Measurements from ENCODE around the gene CEP68. TPM values are rescaled to one million over a fixed set of nuclear protein-coding genes. Genes with fewer than 3 reads are reported as not detected.

CEP68 gene
- polyA plus RNA-seq, 1 donor from 2014 or later, result 12.1 TPM

DNA sequence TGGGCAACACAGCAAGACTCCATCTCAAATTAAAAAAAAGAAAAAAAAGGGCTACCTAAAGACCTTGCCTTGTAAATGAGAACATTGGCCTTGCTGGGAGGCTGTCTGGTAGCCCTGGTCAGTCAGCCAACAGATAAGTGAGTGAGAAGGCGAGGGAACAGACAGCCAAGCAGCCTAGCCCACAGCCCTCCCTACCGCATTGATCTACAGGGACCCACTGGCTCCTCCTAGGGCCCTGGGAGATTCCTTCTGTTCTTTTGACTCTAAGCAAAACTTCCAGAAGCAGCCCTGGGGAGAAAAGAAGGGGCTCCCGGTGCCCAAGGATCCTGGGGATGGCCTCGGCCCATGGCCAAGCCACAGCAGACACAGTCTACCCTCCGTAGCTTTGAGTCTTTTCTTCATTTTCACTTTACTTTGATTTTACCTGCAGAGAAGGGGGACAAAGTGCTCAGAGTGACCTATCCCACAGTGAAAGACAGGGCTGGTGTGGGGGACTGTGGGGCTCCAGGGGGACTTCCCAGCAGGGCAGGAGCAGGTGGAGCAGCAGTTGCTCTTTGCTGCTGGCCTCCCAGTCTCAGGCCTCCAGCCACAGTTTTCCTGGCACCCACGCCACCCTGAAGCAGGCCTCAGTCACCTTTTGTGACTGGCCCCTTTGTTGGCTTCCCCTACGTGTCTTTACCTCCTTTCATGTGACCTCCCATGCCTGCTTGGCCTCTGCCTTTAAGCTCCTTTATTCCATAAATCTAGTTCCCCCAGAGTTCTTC is 5.1 kb downstream of the CEP68 start:
- Mint-ChIP-seq H3K27ac (peak overlapping the region in 1 of 3 donors; percentile 47), H3K36me3 (peaks cover 2% of the 10 kb centered on the region), H3K4me3 (peak overlapping the region in 1 of 4 donors; percentile 20), H3K4me1 (peaks cover 19 to 32% (median 28%) of the 10 kb centered on the region in 3 donors), H3K9me3 (no peaks in the 10 kb centered on the region), H3K27me3 (no peaks in the 10 kb centered on the region)

DNA sequence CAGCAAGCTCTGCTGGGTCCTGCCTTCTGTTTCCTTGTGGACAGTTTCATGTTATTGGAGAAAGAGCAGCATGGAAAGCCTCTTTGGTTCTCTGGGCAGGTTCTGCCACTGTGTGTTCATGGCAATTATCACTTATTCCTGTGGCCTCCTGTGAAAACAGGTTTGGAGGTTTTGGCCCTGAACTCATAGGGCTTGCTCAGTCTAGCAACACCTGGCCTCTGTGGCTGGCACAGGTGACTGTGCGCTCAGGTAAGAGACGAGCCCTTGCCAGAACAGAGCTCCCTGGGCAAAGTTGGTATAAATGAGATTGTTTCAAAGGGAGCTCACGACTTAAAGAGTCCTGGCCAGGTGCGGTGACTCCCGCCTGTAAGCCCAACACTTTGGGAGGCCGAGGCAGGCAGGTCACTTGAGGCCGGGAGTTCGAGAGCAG is 5.7 kb downstream of the CEP68 start:
- Mint-ChIP-seq H3K27ac (peak overlapping the region in 1 of 3 donors; percentile 1), H3K27me3 (no peaks in the 10 kb centered on the region), H3K4me1 (peaks cover 17 to 30% (median 27%) of the 10 kb centered on the region in 3 donors), H3K36me3 (peaks cover 2% of the 10 kb centered on the region), H3K4me3 (peak overlapping the region in 1 of 4 donors; percentile 20), H3K9me3 (no peaks in the 10 kb centered on the region)

DNA sequence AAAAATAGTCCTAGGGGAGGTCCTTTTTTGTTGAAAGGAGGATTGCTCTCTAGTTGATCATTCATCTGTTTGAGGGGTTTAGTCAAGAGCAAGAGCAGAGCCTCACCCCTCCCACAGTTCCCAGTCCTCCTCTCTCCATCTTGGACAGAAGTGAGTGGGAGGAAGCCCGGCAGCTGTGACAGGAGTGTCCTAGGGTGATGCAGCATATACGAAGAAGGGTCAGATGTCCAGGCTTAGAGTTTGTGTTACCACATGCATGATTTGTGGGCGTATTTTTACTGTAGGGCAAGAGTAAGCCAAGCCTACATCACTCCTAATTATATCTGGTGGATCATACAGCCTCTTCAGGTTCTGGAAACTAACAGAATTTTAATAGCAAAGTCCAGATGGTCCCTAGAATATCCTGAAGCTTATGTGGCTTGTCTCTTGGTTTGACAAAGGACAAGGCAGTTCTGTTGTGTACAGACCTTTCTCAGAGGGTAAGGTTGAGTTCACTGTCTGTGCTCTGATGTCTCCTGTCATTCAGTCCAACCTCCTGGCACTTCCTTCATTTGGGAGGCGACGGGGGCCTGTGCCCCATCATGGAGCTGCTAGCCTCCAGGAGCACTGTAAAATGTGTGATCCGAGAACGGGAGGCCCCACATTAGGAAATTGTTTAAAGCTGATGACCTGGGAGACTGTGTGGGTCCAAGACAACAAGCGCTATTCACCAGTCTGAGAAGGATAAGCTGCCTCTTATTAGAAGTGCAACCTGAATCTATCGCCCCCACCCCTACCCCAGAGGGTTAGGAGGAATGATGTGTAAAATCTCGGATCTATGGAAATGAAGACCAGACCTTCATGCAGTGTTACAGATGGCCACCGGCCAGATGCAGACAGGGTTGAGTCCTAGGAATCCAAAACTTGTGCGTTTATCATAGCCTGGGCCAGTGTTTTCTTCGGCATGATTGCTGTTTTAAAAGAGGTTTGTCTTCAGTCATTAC is 6.9 kb downstream of the CEP68 start:
- peaks cover 16 to 21% (median 16%) of the 10 kb centered on the region in 3 donors for H3K4me1 Mint-ChIP-seq
- no peaks in the 10 kb centered on the region for H3K9me3 Mint-ChIP-seq
- peak overlapping the region in 1 of 3 donors; percentile 67 for H3K27ac Mint-ChIP-seq
- no peak overlapping the region for H3K4me3 Mint-ChIP-seq
- H3K36me3 Mint-ChIP-seq, result no peaks in the 10 kb centered on the region
- no peaks in the 10 kb centered on the region for H3K27me3 Mint-ChIP-seq

DNA sequence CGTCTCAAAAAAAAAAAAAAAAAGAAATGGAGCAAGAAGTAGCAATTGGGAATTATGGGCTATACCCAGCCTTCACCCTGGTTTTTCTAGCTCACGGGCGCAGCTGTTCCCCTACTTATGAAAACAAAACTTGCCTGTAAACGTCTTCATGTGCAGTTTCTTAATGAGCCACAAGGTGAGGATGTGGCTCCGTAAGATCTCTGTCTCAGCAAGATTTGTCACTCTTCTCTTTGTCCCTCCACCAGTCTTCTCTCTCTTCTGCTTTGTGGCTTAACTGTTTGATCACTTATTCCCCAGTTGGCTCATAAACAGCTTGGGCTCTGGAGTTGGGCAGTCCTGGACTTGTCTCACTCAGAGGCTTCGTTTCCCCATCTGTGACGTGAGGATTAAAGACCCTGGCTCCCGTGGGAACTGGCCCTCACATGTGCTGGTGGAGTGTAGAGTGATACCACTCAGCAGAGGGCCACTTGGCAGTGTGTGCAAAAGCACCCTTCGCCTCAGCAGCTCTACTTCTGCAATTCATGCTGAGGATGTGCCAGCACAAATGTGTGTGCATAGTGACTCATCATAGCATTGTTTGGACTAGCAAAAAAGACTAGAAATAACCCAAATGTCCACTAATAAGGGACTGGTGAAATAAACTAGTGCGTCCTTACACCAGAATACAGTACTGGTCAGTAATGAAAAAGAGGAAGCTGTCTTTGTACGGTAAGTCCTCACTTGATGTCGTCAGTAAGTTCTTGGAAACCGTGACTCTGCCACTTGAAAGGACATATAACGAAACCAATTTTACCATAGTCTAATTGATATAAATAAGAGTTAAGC is 8.7 kb downstream of the CEP68 start:
- Mint-ChIP-seq H3K27ac (peak overlapping the region; percentile 68 to 95 (median 69)), H3K36me3 (no peaks in the 10 kb centered on the region), H3K27me3 (no peaks in the 10 kb centered on the region), H3K4me3 (peak overlapping the region; percentile 6 to 77 (median 44)), H3K9me3 (no peaks in the 10 kb centered on the region), H3K4me1 (peaks cover 12 to 18% (median 18%) of the 10 kb centered on the region in 3 donors)

DNA sequence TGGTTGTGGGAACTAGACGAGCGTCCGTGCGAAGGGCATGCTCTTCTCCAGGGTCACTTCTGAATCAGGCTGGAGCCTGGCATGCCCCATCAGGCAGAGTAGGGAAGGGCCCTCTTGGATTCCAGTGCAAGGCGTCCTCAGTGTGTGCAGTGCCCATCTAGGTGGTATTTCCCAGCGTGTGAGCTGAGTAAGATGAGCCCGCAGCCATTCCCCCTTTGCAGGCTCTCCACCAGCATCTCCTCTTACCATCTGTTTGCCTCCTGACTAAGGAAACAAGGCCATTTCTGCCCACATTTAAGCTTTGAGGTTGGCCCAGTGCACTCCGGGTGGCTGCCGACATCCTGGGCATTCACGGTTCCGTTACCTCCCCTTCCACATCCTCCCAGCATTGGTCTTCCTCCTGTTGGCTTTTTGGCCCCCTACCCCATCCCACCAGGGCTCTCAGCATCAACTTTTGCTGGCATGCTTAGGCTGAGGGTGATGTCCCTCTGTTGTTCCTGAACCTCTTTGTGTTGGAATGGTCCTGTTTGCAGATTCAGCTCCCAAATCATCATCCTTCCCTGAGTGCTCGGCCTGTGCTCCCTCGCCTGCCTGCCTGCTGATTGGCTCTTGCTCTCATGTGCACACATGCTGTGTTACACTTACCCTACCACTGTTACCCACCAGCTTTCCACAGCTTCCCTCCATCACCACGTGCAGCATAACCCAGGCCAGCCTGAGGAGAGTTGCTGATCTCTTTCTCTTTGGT is 11.8 kb downstream of the CEP68 start:
- peak overlapping the region in 1 of 4 donors; percentile 25 for H3K4me3 Mint-ChIP-seq
- H3K9me3 Mint-ChIP-seq, result no peaks in the 10 kb centered on the region
- peaks cover 26 to 28% (median 28%) of the 10 kb centered on the region in 3 donors for H3K4me1 Mint-ChIP-seq
- H3K27ac Mint-ChIP-seq, result peak overlapping the region in 2 of 3 donors; percentile 80 to 83
- H3K27me3 Mint-ChIP-seq, result no peaks in the 10 kb centered on the region
- H3K36me3 Mint-ChIP-seq, result no peaks in the 10 kb centered on the region

DNA sequence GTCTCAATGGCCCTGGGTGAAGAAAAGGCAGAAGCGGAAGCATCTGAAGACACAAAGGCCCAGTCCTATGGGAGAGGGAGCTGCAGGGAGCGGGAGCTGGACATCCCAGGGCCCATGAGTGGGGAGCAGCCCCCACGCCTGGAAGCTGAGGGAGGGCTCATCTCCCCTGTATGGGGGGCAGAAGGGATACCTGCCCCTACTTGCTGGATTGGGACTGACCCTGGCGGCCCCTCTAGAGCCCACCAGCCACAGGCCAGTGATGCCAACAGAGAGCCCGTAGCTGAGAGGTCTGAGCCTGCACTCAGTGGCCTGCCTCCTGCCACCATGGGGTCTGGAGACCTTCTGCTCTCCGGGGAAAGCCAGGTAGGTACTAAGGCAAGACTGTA is 13.2 kb downstream of the CEP68 start:
- H3K36me3 Mint-ChIP-seq, result no peaks in the 10 kb centered on the region
- H3K4me3 Mint-ChIP-seq, result no peak overlapping the region
- no peaks in the 10 kb centered on the region for H3K27me3 Mint-ChIP-seq
- H3K27ac Mint-ChIP-seq, result peak overlapping the region in 1 of 3 donors; percentile 57
- peaks cover 23 to 28% (median 27%) of the 10 kb centered on the region in 3 donors for H3K4me1 Mint-ChIP-seq
- no peaks in the 10 kb centered on the region for H3K9me3 Mint-ChIP-seq

DNA sequence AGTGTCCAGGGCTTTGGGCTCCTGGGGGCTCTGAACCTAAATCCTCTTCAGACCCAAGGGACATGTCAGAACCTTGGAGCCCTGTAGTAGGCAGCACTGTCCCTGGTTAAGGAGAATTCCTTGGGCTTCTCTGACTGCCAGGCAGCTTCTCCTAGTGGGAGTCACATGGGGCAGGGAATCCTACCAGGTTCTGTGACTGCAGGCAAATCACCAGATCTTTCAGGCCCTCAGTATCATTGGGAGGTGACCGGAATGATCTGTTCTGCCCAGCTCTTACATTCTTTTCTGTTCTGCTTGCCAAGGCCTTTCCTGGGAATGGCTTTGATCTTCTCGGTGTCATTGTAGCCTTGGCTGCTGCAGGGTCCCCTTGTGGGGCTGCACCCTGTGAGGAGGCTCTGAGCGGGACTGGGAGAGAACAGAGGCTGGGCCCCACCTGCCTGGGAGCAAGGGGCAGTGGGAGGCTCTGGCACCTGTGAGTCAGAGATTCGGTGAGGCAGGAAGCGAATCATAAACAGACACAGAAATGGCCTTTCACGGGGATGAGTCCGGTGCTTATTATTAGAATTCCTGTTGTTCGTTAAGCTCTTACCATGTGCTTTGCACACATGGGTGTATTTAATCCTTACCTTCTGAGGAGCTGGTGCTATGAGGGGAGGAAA is 14.1 kb downstream of the CEP68 start:
- Mint-ChIP-seq H3K4me3 (no peak overlapping the region), H3K9me3 (no peaks in the 10 kb centered on the region), H3K27me3 (no peaks in the 10 kb centered on the region), H3K27ac (peak overlapping the region in 2 of 3 donors; percentile 59 to 64), H3K36me3 (no peaks in the 10 kb centered on the region), H3K4me1 (peaks cover 15 to 20% (median 20%) of the 10 kb centered on the region in 3 donors)

DNA sequence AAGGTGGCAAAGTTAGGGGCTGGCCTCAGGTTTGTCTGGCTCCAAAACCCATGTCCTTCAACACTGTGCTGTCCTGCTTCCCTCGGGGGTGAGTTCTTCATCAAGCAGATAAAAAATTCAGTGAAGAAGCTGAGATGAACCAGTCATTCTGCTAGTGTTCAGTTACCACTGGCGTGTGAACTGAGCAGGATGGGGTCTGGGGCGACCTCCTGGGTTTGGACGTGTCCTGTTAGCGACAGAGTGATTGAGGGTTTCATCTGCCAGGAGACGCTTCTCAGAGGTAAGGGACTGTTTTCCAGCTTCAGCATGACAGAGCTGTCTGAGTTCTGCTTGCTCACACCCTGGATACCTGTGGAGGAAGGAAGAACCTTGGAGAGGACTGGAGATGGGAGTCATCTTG is 14.6 kb downstream of the CEP68 start:
- peaks cover 15 to 20% (median 17%) of the 10 kb centered on the region in 3 donors for H3K4me1 Mint-ChIP-seq
- H3K36me3 Mint-ChIP-seq, result no peaks in the 10 kb centered on the region
- H3K27ac Mint-ChIP-seq, result peak overlapping the region in 2 of 3 donors; percentile 59 to 64
- no peak overlapping the region for H3K4me3 Mint-ChIP-seq
- H3K9me3 Mint-ChIP-seq, result no peaks in the 10 kb centered on the region
- no peaks in the 10 kb centered on the region for H3K27me3 Mint-ChIP-seq

DNA sequence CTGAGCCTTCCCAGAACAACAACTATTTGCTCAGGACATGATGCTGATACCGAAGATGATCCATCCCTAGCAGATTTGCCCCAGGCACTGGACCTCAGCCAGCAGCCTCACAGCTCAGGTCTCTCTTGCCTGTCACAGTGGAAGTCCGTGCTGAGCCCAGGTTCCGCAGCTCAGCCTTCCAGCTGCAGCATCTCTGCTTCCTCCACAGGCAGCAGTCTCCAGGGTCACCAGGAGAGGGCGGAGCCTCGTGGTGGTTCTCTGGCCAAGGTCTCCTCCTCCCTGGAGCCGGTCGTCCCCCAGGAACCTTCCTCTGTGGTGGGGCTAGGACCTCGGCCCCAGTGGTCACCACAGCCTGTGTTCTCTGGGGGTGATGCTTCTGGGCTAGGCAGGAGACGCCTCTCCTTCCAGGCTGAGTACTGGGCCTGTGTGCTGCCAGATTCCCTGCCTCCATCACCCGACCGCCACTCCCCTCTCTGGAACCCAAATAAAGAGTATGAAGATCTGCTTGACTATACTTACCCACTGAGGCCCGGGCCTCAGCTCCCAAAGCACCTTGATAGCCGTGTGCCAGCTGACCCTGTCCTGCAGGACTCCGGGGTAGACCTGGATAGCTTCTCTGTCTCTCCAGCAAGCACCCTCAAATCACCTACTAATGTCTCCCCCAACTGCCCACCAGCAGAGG is 15.4 kb downstream of the CEP68 start:
- H3K36me3 Mint-ChIP-seq, result no peaks in the 10 kb centered on the region

DNA sequence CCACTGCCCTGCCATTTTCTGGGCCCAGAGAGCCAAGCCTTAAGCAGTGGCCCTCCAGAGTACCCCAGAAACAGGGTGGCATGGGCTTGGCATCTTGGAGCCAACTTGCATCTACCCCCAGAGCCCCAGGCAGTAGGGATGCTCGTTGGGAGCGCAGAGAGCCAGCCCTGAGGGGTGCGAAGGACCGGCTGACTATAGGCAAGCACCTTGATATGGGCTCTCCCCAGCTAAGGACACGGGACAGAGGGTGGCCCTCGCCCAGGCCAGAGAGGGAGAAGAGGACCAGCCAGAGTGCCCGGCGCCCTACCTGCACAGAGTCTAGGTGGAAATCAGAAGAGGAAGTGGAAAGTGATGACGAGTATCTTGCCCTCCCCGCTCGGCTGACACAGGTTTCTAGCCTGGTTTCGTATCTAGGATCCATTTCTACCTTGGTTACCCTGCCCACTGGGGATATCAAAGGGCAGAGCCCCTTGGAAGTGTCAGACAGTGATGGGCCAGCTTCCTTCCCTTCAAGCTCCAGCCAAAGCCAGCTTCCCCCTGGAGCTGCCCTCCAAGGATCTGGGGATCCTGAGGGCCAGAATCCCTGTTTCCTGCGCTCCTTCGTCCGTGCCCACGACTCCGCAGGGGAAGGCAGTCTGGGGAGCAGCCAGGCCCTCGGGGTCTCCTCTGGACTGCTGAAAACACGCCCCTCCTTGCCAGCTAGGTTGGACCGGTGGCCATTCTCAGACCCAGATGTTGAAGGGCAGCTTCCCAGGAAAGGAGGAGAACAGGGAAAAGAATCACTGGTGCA is 16.2 kb downstream of the CEP68 start:
- no peaks in the 10 kb centered on the region for H3K9me3 Mint-ChIP-seq
- H3K36me3 Mint-ChIP-seq, result no peaks in the 10 kb centered on the region
- no peaks in the 10 kb centered on the region for H3K27me3 Mint-ChIP-seq
- H3K4me1 Mint-ChIP-seq, result peaks cover 15 to 20% (median 17%) of the 10 kb centered on the region in 3 donors
- peak overlapping the region; percentile 5 to 88 (median 67) for H3K27ac Mint-ChIP-seq
- H3K4me3 Mint-ChIP-seq, result no peak overlapping the region

More for the DNA sequence above, 15.4 kb downstream of the CEP68 start:
- H3K9me3 Mint-ChIP-seq, result no peaks in the 10 kb centered on the region
- H3K4me3 Mint-ChIP-seq, result no peak overlapping the region
- peak overlapping the region; percentile 5 to 88 (median 67) for H3K27ac Mint-ChIP-seq
- peaks cover 15 to 20% (median 17%) of the 10 kb centered on the region in 3 donors for H3K4me1 Mint-ChIP-seq
- H3K27me3 Mint-ChIP-seq, result no peaks in the 10 kb centered on the region

DNA sequence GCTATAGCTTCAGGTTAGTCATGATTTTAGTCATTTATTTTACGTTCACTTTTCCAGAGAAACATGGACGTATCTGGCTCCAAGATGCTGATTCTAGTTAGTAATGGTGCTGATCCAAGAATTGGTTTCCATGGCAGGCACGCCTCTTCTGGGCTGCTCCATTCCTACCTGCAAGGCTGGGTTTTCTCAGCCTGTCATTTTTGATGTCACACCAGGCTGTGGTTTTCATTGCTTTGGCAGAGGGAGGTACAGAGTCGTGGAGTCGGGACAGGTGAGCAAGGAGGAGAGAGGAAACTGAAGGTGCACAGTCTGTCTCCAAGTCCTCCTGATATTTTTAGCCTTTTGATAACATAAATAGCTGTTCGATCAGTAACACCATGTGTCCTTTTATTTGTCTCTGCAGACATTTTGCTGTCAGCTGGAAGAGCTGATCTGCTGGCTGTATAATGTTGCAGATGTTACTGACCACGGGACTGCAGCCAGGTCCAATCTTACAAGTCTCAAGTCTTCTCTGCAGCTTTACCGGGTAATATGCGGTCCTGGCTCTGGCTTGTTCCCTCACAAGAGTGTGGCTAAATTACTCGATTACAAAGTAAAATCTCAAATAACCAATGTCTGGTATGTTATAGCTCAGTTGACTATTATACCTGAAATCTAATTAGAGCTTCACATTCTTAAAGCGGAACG is 17.8 kb downstream of the CEP68 start:
- H3K9me3 Mint-ChIP-seq, result no peaks in the 10 kb centered on the region
- H3K36me3 Mint-ChIP-seq, result no peaks in the 10 kb centered on the region
- peak overlapping the region in 2 of 3 donors; percentile 39 to 64 for H3K27ac Mint-ChIP-seq
- H3K4me1 Mint-ChIP-seq, result peaks cover 10 to 20% (median 14%) of the 10 kb centered on the region in 3 donors
- no peak overlapping the region for H3K4me3 Mint-ChIP-seq
- no peaks in the 10 kb centered on the region for H3K27me3 Mint-ChIP-seq

DNA sequence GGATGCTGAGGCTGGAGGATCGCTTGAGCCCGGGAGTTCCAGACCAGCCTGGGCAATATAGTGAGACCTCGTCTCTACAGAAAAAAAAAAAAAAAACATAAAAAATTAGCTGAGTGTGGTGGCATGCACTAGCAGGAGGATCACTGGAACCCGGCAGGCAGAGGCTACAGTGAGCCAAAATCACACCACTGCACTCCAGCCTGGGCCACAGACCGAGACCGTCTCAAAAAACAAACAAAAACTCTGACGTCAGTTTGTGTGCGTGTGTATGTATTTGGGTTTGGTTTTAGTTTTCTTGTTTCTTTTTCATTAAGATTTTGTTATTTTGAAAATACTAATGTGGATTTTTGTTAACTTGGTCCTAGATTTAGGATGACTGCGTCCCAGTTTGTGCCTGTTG is 19.0 kb downstream of the CEP68 start:
- peaks cover 10 to 20% (median 14%) of the 10 kb centered on the region in 3 donors for H3K4me1 Mint-ChIP-seq
- no peak overlapping the region for H3K4me3 Mint-ChIP-seq
- H3K9me3 Mint-ChIP-seq, result no peaks in the 10 kb centered on the region
- H3K36me3 Mint-ChIP-seq, result peaks cover 3% of the 10 kb centered on the region
- no peaks in the 10 kb centered on the region for H3K27me3 Mint-ChIP-seq
- H3K27ac Mint-ChIP-seq, result no peak overlapping the region

Data from IgD-negative memory B cell (primary cell).